ENCODE data around the gene SERTAD2. TPM values are rescaled to one million over a fixed set of nuclear protein-coding genes. Genes with fewer than 3 reads are reported as not detected.
A peak's percentile ranks its signal among the peaks of the same experiment; 100 is the strongest.

The SERTAD2 gene
- total RNA-seq, 4 donors from 2014 or later: 15.9 to 18.8 (median 17.4) TPM

- peak overlapping the region; percentile 50 to 67 (median 56) for H3K4me3 ChIP-seq
- peak overlapping the region in 3 of 4 donors; percentile 16 to 83 (median 77) for H3K27ac ChIP-seq
- H3K9me3 ChIP-seq: no peaks in the 10 kb centered on the region
- TF ChIP-seq EP300 (IDR thresholded peaks at IDR 0.05) (no peak), POLR2A (IDR thresholded peaks at IDR 0.05) (no peak)
- TF ChIP-seq, protein P1, sequence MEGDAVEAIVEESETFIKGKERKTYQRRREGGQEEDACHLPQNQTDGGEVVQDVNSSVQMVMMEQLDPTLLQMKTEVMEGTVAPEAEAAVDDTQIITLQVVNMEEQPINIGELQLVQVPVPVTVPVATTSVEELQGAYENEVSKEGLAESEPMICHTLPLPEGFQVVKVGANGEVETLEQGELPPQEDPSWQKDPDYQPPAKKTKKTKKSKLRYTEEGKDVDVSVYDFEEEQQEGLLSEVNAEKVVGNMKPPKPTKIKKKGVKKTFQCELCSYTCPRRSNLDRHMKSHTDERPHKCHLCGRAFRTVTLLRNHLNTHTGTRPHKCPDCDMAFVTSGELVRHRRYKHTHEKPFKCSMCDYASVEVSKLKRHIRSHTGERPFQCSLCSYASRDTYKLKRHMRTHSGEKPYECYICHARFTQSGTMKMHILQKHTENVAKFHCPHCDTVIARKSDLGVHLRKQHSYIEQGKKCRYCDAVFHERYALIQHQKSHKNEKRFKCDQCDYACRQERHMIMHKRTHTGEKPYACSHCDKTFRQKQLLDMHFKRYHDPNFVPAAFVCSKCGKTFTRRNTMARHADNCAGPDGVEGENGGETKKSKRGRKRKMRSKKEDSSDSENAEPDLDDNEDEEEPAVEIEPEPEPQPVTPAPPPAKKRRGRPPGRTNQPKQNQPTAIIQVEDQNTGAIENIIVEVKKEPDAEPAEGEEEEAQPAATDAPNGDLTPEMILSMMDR (IDR thresholded peaks at IDR 0.05): no peak
- no peaks in the 10 kb centered on the region for H3K36me3 ChIP-seq
- peaks cover 0 to 37% (median 8%) of the 10 kb centered on the region in 4 donors for H3K4me1 ChIP-seq
- WGBS, 2 donors: 71 to 76% methylated on average over 3 of the region's 3 CpGs
- DNase-seq (ENCODE audit: low spot score in 2 of 2): no peak
- no peaks in the 10 kb centered on the region for H3K27me3 ChIP-seq
Measured at GRCh38 chr2:64609942-64610281, 43.8 kb downstream of the SERTAD2 start.

- WGBS, 2 donors: 0 to 21% methylated on average over 4 to 8 of the region's 74 CpGs
- H3K27me3 ChIP-seq: no peaks in the 10 kb centered on the region
- H3K4me3 ChIP-seq: peak overlapping the region; percentile 51 to 67 (median 61)
- no peak for DNase-seq (ENCODE audit: low spot score in 2 of 2)
- TF ChIP-seq, protein P1 (IDR thresholded peaks at IDR 0.05): peak; percentile 21 to 91 (median 84)
- TF ChIP-seq POLR2A (IDR thresholded peaks at IDR 0.05): no peak
- H3K27ac ChIP-seq: peak overlapping the region; percentile 17 to 83 (median 77)
- H3K4me1 ChIP-seq: peaks cover 0 to 38% (median 8%) of the 10 kb centered on the region in 4 donors
- H3K36me3 ChIP-seq: no peaks in the 10 kb centered on the region
- no peaks in the 10 kb centered on the region for H3K9me3 ChIP-seq
Measured at GRCh38 chr2:64609227-64609941, 44.3 kb downstream of the SERTAD2 start.

DNA sequence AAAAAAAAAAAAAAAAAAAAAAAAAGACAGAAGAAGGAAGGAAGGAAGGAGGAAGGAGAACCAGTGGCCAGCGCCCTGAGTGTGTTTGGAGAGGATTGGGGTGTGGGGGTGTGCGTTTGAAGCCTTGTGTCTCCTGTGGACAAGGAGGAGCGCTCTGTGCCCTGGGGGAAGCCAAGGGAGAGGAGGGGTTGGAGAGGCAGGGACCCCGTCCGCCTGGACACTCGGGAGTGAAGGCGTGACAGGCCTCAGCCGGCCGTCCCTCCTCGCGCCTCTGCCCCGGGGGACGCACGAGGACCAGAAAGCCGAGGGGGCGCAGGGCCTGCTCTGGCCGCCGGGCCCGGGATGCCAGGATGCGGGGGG, 44.9 kb downstream of the SERTAD2 start:
- 17 to 28% methylated on average over 10 to 17 of the region's 20 CpGs for WGBS, 2 donors
- DNase-seq (ENCODE audit: low spot score in 2 of 2): no peak
- Histone ChIP-seq H3K27ac (peak overlapping the region; percentile 17 to 81 (median 77)), H3K9me3 (no peaks in the 10 kb centered on the region), H3K36me3 (no peaks in the 10 kb centered on the region), H3K4me1 (peaks cover 0 to 38% (median 8%) of the 10 kb centered on the region in 4 donors), H3K27me3 (no peaks in the 10 kb centered on the region), H3K4me3 (peak overlapping the region; percentile 51 to 67 (median 61))
- no peak for TF ChIP-seq POLR2A (IDR thresholded peaks at IDR 0.05)

GRCh38 chr2:64607381-64608304, 46.1 kb downstream of the SERTAD2 start:
- 77 to 86% methylated on average over 18 of the region's 18 CpGs for WGBS, 2 donors
- Histone ChIP-seq H3K4me1 (peaks cover 0 to 29% (median 8%) of the 10 kb centered on the region in 4 donors), H3K36me3 (no peaks in the 10 kb centered on the region), H3K4me3 (no peak overlapping the region), H3K27me3 (no peaks in the 10 kb centered on the region), H3K27ac (peak overlapping the region in 1 of 4 donors; percentile 45), H3K9me3 (no peaks in the 10 kb centered on the region)
- TF ChIP-seq, protein P1 (IDR thresholded peaks at IDR 0.05): no peak
- no peak for TF ChIP-seq POLR2A (IDR thresholded peaks at IDR 0.05)
- no peak for TF ChIP-seq EP300 (IDR thresholded peaks at IDR 0.05)
- DNase-seq (ENCODE audit: low spot score in 2 of 2): no peak

- Histone ChIP-seq H3K4me1 (peaks cover 0 to 29% (median 8%) of the 10 kb centered on the region in 4 donors), H3K27ac (peak overlapping the region in 3 of 4 donors; percentile 38 to 65 (median 45)), H3K36me3 (no peaks in the 10 kb centered on the region), H3K4me3 (peak overlapping the region in 2 of 4 donors; percentile 24 to 26), H3K27me3 (no peaks in the 10 kb centered on the region), H3K9me3 (no peaks in the 10 kb centered on the region)
- 63% methylated on average over 21 of the region's 21 CpGs for WGBS, 2 donors
- TF ChIP-seq EP300 (IDR thresholded peaks at IDR 0.05) (peak in 1 of 2 donors; percentile 15), POLR2A (IDR thresholded peaks at IDR 0.05) (peak in 1 of 2 donors; percentile 23)
- TF ChIP-seq, protein P1 (IDR thresholded peaks at IDR 0.05): no peak
- peak; percentile 84 to 87 for DNase-seq (ENCODE audit: low spot score in 2 of 2)
Measured at GRCh38 chr2:64606479-64607363, 47.0 kb downstream of the SERTAD2 start.
